Ovary (tissue), 3 donors: ENCODE results near the gene RNF183.

Experiments
- POLR2A ChIP-seq: fragments of 450-650 bp; IDR thresholded peaks from one replicate; pipeline ENCODE4 v1.6.1; 2017; ENCODE audit warnings: antibody characterized with exemption, mild to moderate bottlenecking, moderate library complexity
- TF ChIP-seq, protein P1 (sequence below), 3 donors: fragments of 450-650 bp in 2 of 3; fragments of 200-600 bp in 1 of 3; IDR thresholded peaks; one replicate each; pipeline versions ENCODE4 v1.5.1 to v1.8.0; 2016 to 2022; ENCODE audit warnings: antibody characterized with exemption in 3 of 3, mild to moderate bottlenecking in 1 of 3
- donor health status: DM: no; HTN: no; CAD: no.

DNA sequence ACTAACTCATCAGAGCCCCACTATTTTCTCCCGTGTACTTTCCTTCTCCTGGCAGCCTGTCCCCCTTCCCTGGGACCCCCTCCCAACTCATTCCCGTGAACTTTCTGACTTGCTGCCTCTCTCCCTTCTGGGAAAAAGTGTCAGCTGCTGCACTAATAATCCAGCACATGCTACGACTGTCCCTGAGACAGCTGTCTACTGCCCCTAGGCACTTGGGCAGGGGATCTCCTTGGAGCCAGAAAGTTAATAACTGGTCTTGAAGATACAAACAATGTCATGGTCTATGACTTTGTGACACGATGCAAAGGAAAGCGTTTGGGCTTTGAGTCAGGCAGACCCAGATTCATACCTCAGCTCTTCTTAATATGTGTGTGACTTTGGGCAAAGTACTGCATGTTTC lies 10.1 kb upstream of the RNF183 start:
- no peak for TF ChIP-seq POLR2A
- TF ChIP-seq, protein P1, sequence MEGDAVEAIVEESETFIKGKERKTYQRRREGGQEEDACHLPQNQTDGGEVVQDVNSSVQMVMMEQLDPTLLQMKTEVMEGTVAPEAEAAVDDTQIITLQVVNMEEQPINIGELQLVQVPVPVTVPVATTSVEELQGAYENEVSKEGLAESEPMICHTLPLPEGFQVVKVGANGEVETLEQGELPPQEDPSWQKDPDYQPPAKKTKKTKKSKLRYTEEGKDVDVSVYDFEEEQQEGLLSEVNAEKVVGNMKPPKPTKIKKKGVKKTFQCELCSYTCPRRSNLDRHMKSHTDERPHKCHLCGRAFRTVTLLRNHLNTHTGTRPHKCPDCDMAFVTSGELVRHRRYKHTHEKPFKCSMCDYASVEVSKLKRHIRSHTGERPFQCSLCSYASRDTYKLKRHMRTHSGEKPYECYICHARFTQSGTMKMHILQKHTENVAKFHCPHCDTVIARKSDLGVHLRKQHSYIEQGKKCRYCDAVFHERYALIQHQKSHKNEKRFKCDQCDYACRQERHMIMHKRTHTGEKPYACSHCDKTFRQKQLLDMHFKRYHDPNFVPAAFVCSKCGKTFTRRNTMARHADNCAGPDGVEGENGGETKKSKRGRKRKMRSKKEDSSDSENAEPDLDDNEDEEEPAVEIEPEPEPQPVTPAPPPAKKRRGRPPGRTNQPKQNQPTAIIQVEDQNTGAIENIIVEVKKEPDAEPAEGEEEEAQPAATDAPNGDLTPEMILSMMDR (IDR thresholded peaks at IDR 0.05) = no peak
